HL-60/S4 (cell line): ENCODE data around the gene UGGT1.

Source experiments
- in situ Hi-C: fragments of 300-500 bp; cut with MboI; formaldehyde crosslinking; loops from 2 replicates; pipeline ENCODE4 v1.14.3; 2022; ENCODE audit warnings: low sequenced_read_pairs

UGGT1 gene, protein sequence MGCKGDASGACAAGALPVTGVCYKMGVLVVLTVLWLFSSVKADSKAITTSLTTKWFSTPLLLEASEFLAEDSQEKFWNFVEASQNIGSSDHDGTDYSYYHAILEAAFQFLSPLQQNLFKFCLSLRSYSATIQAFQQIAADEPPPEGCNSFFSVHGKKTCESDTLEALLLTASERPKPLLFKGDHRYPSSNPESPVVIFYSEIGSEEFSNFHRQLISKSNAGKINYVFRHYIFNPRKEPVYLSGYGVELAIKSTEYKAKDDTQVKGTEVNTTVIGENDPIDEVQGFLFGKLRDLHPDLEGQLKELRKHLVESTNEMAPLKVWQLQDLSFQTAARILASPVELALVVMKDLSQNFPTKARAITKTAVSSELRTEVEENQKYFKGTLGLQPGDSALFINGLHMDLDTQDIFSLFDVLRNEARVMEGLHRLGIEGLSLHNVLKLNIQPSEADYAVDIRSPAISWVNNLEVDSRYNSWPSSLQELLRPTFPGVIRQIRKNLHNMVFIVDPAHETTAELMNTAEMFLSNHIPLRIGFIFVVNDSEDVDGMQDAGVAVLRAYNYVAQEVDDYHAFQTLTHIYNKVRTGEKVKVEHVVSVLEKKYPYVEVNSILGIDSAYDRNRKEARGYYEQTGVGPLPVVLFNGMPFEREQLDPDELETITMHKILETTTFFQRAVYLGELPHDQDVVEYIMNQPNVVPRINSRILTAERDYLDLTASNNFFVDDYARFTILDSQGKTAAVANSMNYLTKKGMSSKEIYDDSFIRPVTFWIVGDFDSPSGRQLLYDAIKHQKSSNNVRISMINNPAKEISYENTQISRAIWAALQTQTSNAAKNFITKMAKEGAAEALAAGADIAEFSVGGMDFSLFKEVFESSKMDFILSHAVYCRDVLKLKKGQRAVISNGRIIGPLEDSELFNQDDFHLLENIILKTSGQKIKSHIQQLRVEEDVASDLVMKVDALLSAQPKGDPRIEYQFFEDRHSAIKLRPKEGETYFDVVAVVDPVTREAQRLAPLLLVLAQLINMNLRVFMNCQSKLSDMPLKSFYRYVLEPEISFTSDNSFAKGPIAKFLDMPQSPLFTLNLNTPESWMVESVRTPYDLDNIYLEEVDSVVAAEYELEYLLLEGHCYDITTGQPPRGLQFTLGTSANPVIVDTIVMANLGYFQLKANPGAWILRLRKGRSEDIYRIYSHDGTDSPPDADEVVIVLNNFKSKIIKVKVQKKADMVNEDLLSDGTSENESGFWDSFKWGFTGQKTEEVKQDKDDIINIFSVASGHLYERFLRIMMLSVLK (N-terminal part only)

GRCh38 chr2:128090945-128091725 is at the start of gene UGGT1:
UGGT1 (plus strand) TSS chr2:128091200; CDS start chr2:128091358, 158 bp downstream.
- in situ Hi-C loops = no loop called here

- in situ Hi-C loops = no loop called here
Observed at GRCh38 chr2:128041561-128041960, 49.4 kb upstream of the UGGT1 start.

DNA sequence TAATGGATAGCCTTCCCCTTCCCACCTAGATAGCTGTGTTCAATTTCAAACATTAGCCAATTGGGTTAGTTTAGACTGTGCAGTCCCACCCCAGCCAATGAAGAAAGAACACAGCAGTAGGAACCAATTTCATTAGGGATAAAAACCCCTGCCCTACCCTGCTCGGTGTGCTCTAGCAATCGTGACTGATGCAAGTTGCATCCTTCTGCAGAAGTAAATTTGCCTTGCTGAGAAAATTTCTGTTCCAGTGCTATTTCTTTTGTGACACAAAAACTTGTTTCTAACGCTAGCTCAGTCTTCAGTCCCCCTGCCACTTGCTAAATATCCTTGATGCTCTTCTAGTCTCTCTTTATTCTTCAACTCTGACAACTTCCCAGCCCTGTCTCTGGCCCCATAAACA is 48.0 kb upstream of the UGGT1 start:
- in situ Hi-C loops = no loop called here

DNA sequence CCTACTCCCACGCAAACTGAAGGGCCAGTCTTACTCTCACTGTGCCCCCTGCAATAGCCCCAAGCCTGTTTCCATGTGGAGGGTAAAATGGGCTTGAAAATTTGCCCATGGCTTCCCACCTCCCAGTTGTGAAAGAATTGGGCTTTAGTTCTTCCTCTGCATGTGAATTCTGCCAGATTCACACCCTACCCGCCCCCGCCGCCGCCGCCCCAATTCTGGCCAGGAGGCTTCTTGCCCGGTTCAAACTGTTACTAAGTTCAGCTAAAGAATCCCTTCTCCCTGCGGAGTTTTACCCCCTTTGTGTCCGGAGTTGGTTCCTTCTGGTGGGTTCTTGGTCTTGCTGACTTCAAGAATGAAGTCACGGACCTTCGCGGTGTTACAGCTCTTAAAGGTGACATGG is 37.7 kb upstream of the UGGT1 start:
- in situ Hi-C loops = no loop called here

DNA sequence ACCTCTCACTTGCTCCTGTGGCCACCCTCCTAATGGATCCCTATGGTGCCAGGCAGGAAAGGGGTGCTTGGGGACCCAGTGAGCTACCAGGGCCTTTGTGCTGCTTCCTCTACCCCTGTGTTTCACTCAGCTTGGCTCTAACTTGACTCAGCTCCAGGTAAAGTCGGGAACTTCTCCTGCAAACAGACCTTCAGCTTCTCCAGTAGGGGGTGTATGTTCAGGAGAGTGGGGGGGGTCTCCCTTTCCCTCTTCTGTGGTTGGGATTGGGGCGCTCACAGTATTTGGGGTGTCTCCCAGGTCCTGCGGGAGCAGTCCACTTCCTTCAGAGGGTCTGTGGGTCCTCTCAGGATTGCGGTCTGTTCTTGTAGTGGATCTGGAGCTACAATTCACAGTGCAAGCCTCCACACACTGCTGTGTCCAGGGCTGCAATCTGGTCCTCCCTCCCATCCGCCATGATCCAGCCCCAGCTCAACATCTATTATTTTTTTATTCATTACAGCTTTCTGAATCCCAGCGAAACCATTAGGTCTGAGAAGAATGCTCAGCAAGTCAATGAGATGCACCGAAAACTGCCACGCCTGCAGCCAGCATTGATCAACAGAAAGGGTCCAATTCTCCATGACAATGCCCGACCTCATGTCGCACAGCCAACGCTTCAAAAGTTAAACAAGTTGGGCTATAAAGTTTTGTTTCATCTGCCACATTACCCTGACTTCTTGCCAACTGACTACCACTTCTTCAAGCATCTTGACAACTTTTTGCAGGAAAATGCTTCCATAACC is 36.7 kb upstream of the UGGT1 start:
- in situ Hi-C loops = no loop called here

GRCh38 chr2:128057334-128057733 is 33.7 kb upstream of the UGGT1 start:
- in situ Hi-C loops = no loop called here

GRCh38 chr2:128058114-128058513 is 32.9 kb upstream of the UGGT1 start:
- in situ Hi-C loops = no loop called here

GRCh38 chr2:128062571-128062970 is 28.4 kb upstream of the UGGT1 start:
- in situ Hi-C loops = no loop called here

GRCh38 chr2:128064353-128064752 is 26.6 kb upstream of the UGGT1 start:
- in situ Hi-C loops = no loop called here

DNA sequence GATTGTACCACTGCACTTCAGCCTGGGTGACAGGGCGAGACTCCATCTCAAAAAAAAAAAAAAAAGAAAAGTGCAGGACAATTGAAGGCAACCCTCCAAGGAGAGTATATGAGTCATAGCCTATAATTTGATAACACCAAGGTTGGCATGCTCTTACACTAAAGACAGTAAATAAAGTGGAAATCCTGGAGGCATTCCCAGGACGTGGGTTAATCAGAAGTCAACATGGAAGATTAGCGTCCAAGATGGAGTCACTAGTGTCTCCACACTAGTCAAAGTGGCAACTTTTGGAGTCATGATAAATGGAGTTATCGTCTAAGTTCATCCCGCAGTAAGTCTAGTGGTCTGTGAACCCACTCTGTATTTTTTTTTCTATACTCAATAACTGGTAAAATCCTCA is 21.2 kb upstream of the UGGT1 start:
- in situ Hi-C loops = no loop called here

GRCh38 chr2:128073278-128073677 is 17.7 kb upstream of the UGGT1 start:
- in situ Hi-C loops = no loop called here

DNA sequence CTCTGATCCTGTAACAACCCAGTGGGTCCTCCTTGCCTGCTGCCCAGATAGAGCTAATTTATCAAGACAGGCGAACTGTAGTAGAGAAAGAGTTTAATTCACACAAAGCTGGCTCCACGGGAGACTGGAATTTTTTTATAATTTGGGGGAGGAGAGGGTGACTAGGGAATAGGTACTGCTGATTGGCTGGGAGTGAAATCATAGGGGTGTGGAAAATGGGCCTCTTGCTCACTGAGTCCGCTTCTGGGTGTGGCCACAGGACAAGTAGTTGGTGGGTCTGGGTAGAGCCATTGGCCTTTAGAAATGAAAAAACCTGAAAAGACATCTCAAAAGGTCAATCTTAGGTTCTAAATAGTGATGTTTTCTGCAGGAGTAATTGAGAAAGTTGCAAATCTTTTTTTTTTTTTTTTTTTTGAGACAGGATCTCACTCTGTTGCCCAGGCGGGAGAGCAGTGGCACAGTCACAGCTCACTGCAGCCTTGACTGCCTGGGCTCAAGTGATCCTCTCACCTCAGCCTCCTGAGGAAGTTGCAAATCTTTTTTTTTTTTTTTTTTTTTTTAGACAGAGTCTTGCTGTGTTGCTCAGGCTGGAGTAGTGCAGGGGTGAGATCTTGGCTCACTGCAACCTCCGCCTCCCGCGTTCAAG is 14.4 kb upstream of the UGGT1 start:
- in situ Hi-C loops = no loop called here

- in situ Hi-C loops = no loop called here
Observed at GRCh38 chr2:128084757-128085156, 6.2 kb upstream of the UGGT1 start.

- in situ Hi-C loops = no loop called here
Observed at GRCh38 chr2:128086244-128086643, 4.8 kb upstream of the UGGT1 start.

DNA sequence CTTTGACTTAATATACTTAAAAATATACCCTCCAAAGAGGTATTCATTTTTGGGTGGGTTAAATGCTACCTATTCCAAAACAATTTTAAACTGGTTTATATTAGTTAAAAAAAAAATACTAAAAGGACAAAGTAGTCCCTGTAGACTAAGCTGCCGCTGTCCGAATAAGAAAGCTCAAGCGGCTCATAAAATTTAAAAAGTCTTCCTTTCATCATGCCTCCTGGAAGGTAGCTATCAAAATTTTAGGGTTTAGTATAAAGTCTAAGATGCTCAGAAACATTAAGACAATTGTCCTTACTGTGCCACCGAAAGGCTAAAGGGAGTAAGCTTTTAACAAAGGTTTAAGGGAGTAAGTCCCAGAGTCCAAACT is 440 bp upstream of the UGGT1 start:
- in situ Hi-C loops = no loop called here

GRCh38 chr2:128091726-128092080 is 703 bp downstream of the UGGT1 start:
- in situ Hi-C loops = no loop called here

GRCh38 chr2:128092656-128093055 is 1.7 kb downstream of the UGGT1 start:
- in situ Hi-C loops = no loop called here

- in situ Hi-C loops = no loop called here
Observed at GRCh38 chr2:128093762-128094161, 2.8 kb downstream of the UGGT1 start.

GRCh38 chr2:128095201-128095600 is 4.2 kb downstream of the UGGT1 start:
- in situ Hi-C loops = no loop called here
